Tibial nerve (tissue), 4 donors: ENCODE data around the gene MOCOS. TPM values are rescaled to one million over a fixed set of nuclear protein-coding genes. Genes with fewer than 3 reads are reported as not detected.

ENCODE experiments used
- DNase-seq, 2 donors: peaks; one replicate each; pipeline ENCODE4 v3.0.0-alpha.2; 2019; ENCODE audit warnings: low spot score in 2 of 2
- H3K27ac ChIP-seq, 4 donors: fragments of 200-600 bp; sonication (generic) in 3 of 4; one replicate each; pipeline ENCODE4 v1.5.1; 2017 to 2019; ENCODE audit warnings: mild to moderate bottlenecking in 1 of 4
- H3K27me3 ChIP-seq, 2 donors: fragments of 200-600 bp; sonication (generic) in 1 of 2; one replicate each; pipeline versions ENCODE4 v1.5.1 to v1.6.0; 2017 to 2019
- H3K36me3 ChIP-seq, 3 donors: fragments of 200-600 bp; sonication (generic); one replicate each; pipeline ENCODE4 v1.5.1; 2018 to 2019
- H3K4me1 ChIP-seq, 4 donors: fragments of 200-600 bp; sonication (generic) in 3 of 4; one replicate each; pipeline ENCODE4 v1.5.1; 2017 to 2019
- H3K4me3 ChIP-seq, 4 donors: fragments of 200-600 bp; sonication (generic) in 3 of 4; one replicate each; pipeline ENCODE4 v1.5.1; 2017 to 2019; ENCODE audit warnings: mild to moderate bottlenecking in 1 of 4, moderate library complexity in 1 of 4
- H3K9me3 ChIP-seq, 4 donors: fragments of 200-600 bp; sonication (generic) in 3 of 4; one replicate each; pipeline ENCODE4 v1.5.1; 2017 to 2019
- EP300 ChIP-seq, 2 donors: sonication (generic); formaldehyde crosslinking; IDR thresholded peaks; one replicate each; pipeline ENCODE4 v1.6.1; 2017; ENCODE audit warnings: antibody characterized with exemption in 2 of 2, mild to moderate bottlenecking in 1 of 2
- POLR2A ChIP-seq, 2 donors: fragments of 450-650 bp; IDR thresholded peaks; one replicate each; pipeline ENCODE4 v1.6.1; 2017; ENCODE audit warnings: antibody characterized with exemption in 2 of 2, mild to moderate bottlenecking in 2 of 2, moderate library complexity in 2 of 2
- WGBS, 2 donors: methylation state at CpG; one replicate each; pipeline ENCODE4 v1.1.5; 2018; 5-methylcytosine and 5-hydroxymethylcytosine counted together
- total RNA-seq, 4 donors: library from RNA; depleted of rRNA; stranded (reverse); fragments of >200 nt; gene quantifications; one replicate each; pipeline ENCODE4 v1.1.0, GENCODE V29; 2016
- TF ChIP-seq, protein P1 (sequence below), 5 experiments: fragments of 200-600 bp in 3 of 5; fragments of 450-650 bp in 2 of 5; sonication (generic) in 3 of 5; IDR thresholded peaks; one replicate each; pipeline ENCODE4 v1.5.1; 2016 to 2019; ENCODE audit warnings: antibody characterized with exemption in 5 of 5, mild to moderate bottlenecking in 3 of 5, moderate library complexity in 2 of 5

Gene MOCOS
- total RNA-seq, 4 donors from 2014 or later, result 6.9 to 10.2 (median 8.9) TPM

DNA sequence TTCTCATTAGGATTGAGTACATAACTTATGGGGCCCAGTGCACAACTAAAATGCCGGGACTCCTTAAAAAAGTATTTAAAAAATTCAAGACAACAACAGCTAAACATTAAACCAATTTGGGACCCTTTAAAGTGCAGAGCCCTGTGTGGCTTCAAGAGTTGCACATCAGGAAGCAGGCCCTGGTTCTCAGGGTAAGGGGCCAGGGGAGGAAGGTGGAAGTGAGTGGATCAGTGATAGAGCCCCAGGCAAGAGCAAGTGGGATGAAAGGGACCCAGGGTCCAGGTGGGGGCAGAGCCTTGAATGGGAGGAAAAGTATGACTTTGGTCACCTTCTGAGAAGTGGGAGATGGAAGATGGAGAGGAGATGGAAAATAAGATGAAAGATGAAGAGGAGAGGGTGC, 107.9 kb downstream of the MOCOS start:
- Histone ChIP-seq H3K27ac (no peak overlapping the region), H3K4me3 (no peak overlapping the region), H3K27me3 (peaks cover 0 to 13% of the 10 kb centered on the region in 2 donors), H3K4me1 (peaks cover 0 to 24% (median 12%) of the 10 kb centered on the region in 4 donors), H3K9me3 (no peaks in the 10 kb centered on the region), H3K36me3 (no peaks in the 10 kb centered on the region)
- TF ChIP-seq EP300 (IDR thresholded peaks at IDR 0.05), result no peak
- no peak for TF ChIP-seq POLR2A (IDR thresholded peaks at IDR 0.05)
- TF ChIP-seq, protein P1, sequence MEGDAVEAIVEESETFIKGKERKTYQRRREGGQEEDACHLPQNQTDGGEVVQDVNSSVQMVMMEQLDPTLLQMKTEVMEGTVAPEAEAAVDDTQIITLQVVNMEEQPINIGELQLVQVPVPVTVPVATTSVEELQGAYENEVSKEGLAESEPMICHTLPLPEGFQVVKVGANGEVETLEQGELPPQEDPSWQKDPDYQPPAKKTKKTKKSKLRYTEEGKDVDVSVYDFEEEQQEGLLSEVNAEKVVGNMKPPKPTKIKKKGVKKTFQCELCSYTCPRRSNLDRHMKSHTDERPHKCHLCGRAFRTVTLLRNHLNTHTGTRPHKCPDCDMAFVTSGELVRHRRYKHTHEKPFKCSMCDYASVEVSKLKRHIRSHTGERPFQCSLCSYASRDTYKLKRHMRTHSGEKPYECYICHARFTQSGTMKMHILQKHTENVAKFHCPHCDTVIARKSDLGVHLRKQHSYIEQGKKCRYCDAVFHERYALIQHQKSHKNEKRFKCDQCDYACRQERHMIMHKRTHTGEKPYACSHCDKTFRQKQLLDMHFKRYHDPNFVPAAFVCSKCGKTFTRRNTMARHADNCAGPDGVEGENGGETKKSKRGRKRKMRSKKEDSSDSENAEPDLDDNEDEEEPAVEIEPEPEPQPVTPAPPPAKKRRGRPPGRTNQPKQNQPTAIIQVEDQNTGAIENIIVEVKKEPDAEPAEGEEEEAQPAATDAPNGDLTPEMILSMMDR (IDR thresholded peaks at IDR 0.05), result no peak
- DNase-seq, result no peak
- WGBS, 2 donors, result 71 to 80% methylated on average over 1 of the region's 1 CpG

DNA sequence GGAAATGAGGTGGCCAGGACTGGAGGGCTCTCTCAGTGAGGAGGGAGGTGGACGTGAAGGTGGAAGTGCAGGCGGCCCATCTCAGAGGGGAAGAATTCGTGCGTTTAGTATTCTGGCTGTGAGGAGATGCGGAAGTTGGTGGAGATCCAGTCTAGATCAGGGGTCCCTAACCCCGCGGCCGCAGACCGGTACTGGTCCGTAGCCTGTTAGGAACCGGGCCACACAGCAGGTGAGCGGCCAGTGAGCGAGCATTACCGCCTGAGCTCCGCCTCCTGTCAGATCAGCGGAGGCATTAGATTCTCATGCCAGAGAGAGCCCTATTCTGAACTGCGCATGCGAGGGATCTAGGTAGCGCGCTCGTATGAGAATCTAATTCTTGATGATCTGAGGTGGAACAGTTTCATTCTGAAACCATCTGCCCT, 108.6 kb downstream of the MOCOS start:
- no peak for TF ChIP-seq POLR2A (IDR thresholded peaks at IDR 0.05)
- TF ChIP-seq, protein P1 (IDR thresholded peaks at IDR 0.05), result no peak
- no peak for TF ChIP-seq EP300 (IDR thresholded peaks at IDR 0.05)
- WGBS, 2 donors, result 38 to 47% methylated on average over 21 of the region's 21 CpGs
- Histone ChIP-seq H3K36me3 (no peaks in the 10 kb centered on the region), H3K4me3 (peak overlapping the region in 1 of 4 donors; percentile 67), H3K4me1 (peaks cover 0 to 24% (median 12%) of the 10 kb centered on the region in 4 donors), H3K27me3 (peaks cover 0 to 13% of the 10 kb centered on the region in 2 donors), H3K27ac (no peak overlapping the region), H3K9me3 (no peaks in the 10 kb centered on the region)
- DNase-seq, result no peak

DNA sequence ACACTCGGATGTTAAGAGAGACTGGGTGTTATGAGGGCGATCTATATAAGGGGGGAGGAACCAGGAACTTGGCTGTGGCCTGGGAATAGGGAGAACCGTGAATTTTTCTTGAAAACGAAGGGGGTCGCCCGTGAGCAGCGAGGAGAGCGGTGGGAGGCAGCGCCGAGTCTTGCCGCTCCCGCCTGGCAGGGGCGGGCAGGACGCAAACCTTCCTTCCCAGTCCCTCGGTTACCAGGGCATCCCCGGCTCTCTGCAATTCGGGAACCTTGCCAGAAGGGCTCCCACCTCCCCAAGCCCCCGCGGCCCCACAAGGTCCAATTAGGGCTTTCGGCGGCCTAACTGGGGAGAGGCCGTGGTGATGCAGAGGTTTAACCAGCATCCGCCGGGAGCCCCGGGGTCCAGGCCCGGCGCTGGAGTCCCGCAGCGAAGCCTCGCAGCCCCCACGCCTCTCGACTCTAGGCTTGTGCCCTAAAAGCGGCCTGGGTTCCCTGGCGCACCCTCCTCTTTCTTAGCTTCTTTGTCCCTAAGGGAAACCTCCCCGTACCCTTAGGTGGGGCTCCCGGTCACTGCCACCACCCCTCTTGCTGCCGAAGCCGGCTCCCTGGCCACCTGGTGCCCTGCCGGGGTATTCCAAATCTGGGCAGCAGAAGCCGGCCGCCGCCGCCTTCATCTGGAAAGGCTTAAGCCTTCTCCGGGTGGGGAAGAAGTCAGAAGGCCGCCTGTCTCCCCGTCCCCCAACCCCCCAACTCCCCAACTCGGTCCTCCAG, 109.5 kb downstream of the MOCOS start:
- Histone ChIP-seq H3K4me1 (peaks cover 0 to 24% (median 12%) of the 10 kb centered on the region in 4 donors), H3K9me3 (no peaks in the 10 kb centered on the region), H3K27me3 (peaks cover 0 to 13% of the 10 kb centered on the region in 2 donors), H3K27ac (peak overlapping the region in 3 of 4 donors; percentile 14 to 73 (median 51)), H3K36me3 (no peaks in the 10 kb centered on the region), H3K4me3 (peak overlapping the region; percentile 49 to 67 (median 58))
- peak in 1 of 2 donors; percentile 47 for DNase-seq
- TF ChIP-seq EP300 (IDR thresholded peaks at IDR 0.05) (no peak), POLR2A (IDR thresholded peaks at IDR 0.05) (no peak)
- TF ChIP-seq, protein P1 (IDR thresholded peaks at IDR 0.05), result peak in 4 of 5 experiments; percentile 18 to 50 (median 41)
- 0 to 1% methylated on average over 27 to 47 of the region's 47 CpGs for WGBS, 2 donors

DNA sequence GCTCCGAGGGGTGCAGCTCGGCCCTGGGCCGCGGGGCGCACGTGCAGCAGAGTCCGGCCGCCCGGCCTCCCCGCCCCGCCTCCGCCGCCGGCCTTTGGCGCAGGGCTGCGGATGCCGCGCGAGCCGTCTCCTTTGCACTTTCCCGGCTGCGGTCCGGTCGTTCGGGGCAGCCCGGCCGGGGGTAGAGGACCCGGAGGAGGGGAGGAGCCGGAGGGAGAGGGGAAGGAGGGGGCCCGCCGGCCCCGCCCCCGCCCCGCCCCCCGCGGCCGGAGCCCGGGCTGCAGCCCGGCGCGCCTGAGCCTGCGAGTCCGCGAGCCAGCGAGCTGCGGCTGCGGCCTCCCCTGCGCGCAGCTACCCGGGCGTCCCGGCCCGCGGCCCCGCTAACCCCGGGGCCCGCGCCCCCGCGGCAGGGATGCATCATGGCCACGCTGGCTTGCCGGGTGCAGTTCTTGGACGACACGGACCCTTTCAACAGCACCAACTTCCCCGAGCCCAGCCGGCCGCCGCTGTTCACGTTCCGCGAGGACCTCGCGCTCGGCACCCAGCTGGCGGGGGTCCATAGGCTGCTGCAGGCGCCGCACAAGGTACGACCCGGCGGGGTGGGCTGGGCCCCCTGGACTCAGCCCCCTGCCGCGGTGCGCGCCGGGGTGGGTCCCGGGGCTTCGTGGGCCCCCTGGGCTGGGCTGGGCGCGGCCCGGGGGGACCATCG, 110.3 kb downstream of the MOCOS start, which contains the start of gene FHOD3:
TSS of gene FHOD3 (plus strand) at position 297 of the 709 bp plus-strand sequence. CDS start at position 420, 123 bp downstream.
- Histone ChIP-seq H3K36me3 (no peaks in the 10 kb centered on the region), H3K27me3 (peaks cover 0 to 13% of the 10 kb centered on the region in 2 donors), H3K4me1 (peaks cover 0 to 24% (median 12%) of the 10 kb centered on the region in 4 donors), H3K4me3 (peak within 1 kb of the TSS; percentile 54 to 67 (median 64)), H3K9me3 (no peaks in the 10 kb centered on the region), H3K27ac (peak within 1 kb of the TSS in 3 of 4 donors; percentile 51 to 73 (median 67))
- peak in 1 of 2 donors; percentile 16 for DNase-seq
- TF ChIP-seq, protein P1 (IDR thresholded peaks at IDR 0.05), result no peak
- no peak for TF ChIP-seq POLR2A (IDR thresholded peaks at IDR 0.05)
- no peak for TF ChIP-seq EP300 (IDR thresholded peaks at IDR 0.05)
- 0% methylated on average over 20 to 42 of the region's 91 CpGs for WGBS, 2 donors
